Suprapubic skin (tissue), 3 donors: ENCODE data around the gene GNG5.

ENCODE experiments used
- EP300 ChIP-seq: sonication (generic); formaldehyde crosslinking; IDR thresholded peaks from one replicate; pipeline ENCODE4 v1.6.1; 2017; ENCODE audit warnings: antibody characterized with exemption
- POLR2A ChIP-seq, 2 donors: fragments of 450-650 bp; IDR thresholded peaks; one replicate each; pipeline ENCODE4 v1.6.1; 2017; ENCODE audit warnings: antibody characterized with exemption in 2 of 2, mild to moderate bottlenecking in 2 of 2, moderate library complexity in 2 of 2
- TF ChIP-seq, protein P1 (sequence below), 2 donors: fragments of 200-600 bp in 1 of 2; fragments of 450-650 bp in 1 of 2; sonication (generic) in 1 of 2; IDR thresholded peaks; one replicate each; pipeline ENCODE4 v1.5.1; 2016 to 2019; ENCODE audit warnings: antibody characterized with exemption in 2 of 2, mild to moderate bottlenecking in 1 of 2, moderate library complexity in 1 of 2

DNA sequence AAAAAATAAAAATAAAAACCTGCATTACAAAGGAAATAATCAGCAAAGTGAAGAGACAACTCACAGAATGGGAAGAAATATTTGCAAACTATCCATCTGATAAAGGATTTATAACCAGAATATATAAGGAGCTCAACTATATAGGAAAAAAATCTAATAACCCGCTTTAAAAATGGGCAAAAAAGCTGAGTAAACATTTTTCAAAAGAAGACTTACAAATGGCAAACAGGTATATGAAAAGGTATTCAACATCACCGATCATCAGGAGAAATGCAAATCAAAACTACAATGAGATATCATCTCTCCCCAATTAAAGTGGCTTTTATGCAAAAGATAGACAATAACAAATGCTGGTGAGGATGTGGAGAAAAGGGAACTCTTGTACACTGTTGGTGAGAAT, 3.8 kb upstream of the GNG5 start:
- TF ChIP-seq, protein P1, sequence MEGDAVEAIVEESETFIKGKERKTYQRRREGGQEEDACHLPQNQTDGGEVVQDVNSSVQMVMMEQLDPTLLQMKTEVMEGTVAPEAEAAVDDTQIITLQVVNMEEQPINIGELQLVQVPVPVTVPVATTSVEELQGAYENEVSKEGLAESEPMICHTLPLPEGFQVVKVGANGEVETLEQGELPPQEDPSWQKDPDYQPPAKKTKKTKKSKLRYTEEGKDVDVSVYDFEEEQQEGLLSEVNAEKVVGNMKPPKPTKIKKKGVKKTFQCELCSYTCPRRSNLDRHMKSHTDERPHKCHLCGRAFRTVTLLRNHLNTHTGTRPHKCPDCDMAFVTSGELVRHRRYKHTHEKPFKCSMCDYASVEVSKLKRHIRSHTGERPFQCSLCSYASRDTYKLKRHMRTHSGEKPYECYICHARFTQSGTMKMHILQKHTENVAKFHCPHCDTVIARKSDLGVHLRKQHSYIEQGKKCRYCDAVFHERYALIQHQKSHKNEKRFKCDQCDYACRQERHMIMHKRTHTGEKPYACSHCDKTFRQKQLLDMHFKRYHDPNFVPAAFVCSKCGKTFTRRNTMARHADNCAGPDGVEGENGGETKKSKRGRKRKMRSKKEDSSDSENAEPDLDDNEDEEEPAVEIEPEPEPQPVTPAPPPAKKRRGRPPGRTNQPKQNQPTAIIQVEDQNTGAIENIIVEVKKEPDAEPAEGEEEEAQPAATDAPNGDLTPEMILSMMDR (IDR thresholded peaks at IDR 0.05): no peak
- TF ChIP-seq POLR2A (IDR thresholded peaks at IDR 0.05) (no peak), EP300 (no peak)
